K562 (cell line): ENCODE results near the gene ITPA. TPM values are rescaled to one million over a fixed set of nuclear protein-coding genes. Genes with fewer than 3 reads are reported as not detected.

Experiments used
- ATF7 ChIP-seq: fragments of 450-650 bp; IDR thresholded peaks from 2 replicates; pipeline ENCODE4 v1.7.1; 2014; ENCODE audit warnings: mild to moderate bottlenecking, moderate library complexity
- BRCA1 ChIP-seq, 2 experiments: fragments of 450-650 bp in 1 of 2; sonication (generic) in 1 of 2; formaldehyde crosslinking in 1 of 2; IDR thresholded peaks; 2 replicates each; pipeline versions ENCODE4 v1.5.0 to v1.6.1; 2017 to 2020; ENCODE audit warnings: mild to moderate bottlenecking in 1 of 2, missing genetic modification reagents in 1 of 2
- CBX8 ChIP-seq: fragments of 200-600 bp; sonication (generic); IDR thresholded peaks from 2 replicates; pipeline ENCODE4 v1.6.1; 2012; ENCODE audit warnings: borderline replicate concordance, mixed run types, low read depth, mild to moderate bottlenecking, moderate library complexity, mixed read lengths, low read length, control low read depth, inconsistent platforms; ENCODE audit not compliant: poor library complexity, severe bottlenecking; ENCODE audit errors: extremely low read depth
- ESRRA ChIP-seq: fragments of 450-650 bp; IDR thresholded peaks from 2 replicates; pipeline ENCODE4 v1.6.1; 2014; ENCODE audit warnings: low read depth, mild to moderate bottlenecking, moderate library complexity, borderline replicate concordance
- HNRNPL ChIP-seq: fragments of 200-400 bp; formaldehyde crosslinking; IDR thresholded peaks from 2 replicates; pipeline ENCODE4 v1.6.1; 2017; ENCODE audit warnings: low read depth, mild to moderate bottlenecking, low read length
- PYGO2 ChIP-seq: fragments of 450-650 bp; IDR thresholded peaks from 2 replicates; pipeline ENCODE4 v1.6.1; 2016; ENCODE audit warnings: mild to moderate bottlenecking, missing genetic modification characterization, moderate library complexity, missing compliant biosample characterization
- RFX5 ChIP-seq: IDR thresholded peaks from 2 replicates; pipeline ENCODE4 v1.6.1; 2011; ENCODE audit warnings: low read depth, mild to moderate bottlenecking, improper control_type of control experiment, low read length
- SP1 ChIP-seq: sonication (generic); formaldehyde crosslinking; IDR thresholded peaks from 2 replicates; pipeline ENCODE4 v1.8.1; 2022; ENCODE audit warnings: mild to moderate bottlenecking, missing genetic modification reagents
- SREBF2 ChIP-seq: sonication (generic); formaldehyde crosslinking; IDR thresholded peaks from 2 replicates; pipeline ENCODE4 v1.4.0; 2020; ENCODE audit warnings: mild to moderate bottlenecking, missing genetic modification reagents
- ZNF239 ChIP-seq: fragments of 250-450 bp; sonication (Bioruptor Pico); IDR thresholded peaks from 2 replicates; pipeline ENCODE4 v1.4.0; 2020; ENCODE audit warnings: mild to moderate bottlenecking
- ZNF324 ChIP-seq: fragments of 250-450 bp; sonication (Bioruptor Pico); IDR thresholded peaks from 2 replicates; pipeline ENCODE4 v1.4.0; 2020; ENCODE audit warnings: mild to moderate bottlenecking
- polyA plus RNA-seq, 8 experiments: library from polyadenylated mRNA; depleted of rRNA in 4 of 8; stranded (reverse) in 5 of 8; unstranded in 3 of 8; fragments of >200 nt; fragmentation: Nextera tagmentation in 2 of 8; fragmentation: Illumina TruSeq in 1 of 8; extraction: Ambion mirVana in 2 of 8; extraction: Trizol in 1 of 8; gene quantifications; 2 replicates each; pipeline versions ENCODE4 v1.2.1 to v1.2.3, GENCODE V29; 2011 to 2014; ENCODE audit warnings: inconsistent platforms in 1 of 8, missing spikeins in 1 of 8
- total RNA-seq, 7 experiments: library from RNA; depleted of rRNA in 6 of 7; stranded (reverse); fragments of >200 nt in 6 of 7; fragmentation: Illumina TruSeq in 2 of 7; extraction: Trizol in 2 of 7; gene quantifications; 2 replicates each; pipeline versions ENCODE4 v1.2.1 to v1.2.3, GENCODE V29; 2011 to 2021; ENCODE audit warnings: low replicate concordance in 1 of 7
- TF ChIP-seq, protein P1 (sequence below): fragments of 450-650 bp; IDR thresholded peaks from 2 replicates; pipeline ENCODE4 v1.6.1; 2016; ENCODE audit warnings: mild to moderate bottlenecking
- TF ChIP-seq, protein P2 (sequence below): fragments of 450-650 bp; IDR thresholded peaks from 2 replicates; pipeline ENCODE4 v1.6.1; 2016; ENCODE audit warnings: borderline replicate concordance
- TF ChIP-seq, protein P3 (sequence below): fragments of 450-650 bp; conservative IDR thresholded peaks from 2 replicates; pipeline ENCODE4 v1.6.1; 2016; ENCODE audit warnings: missing genetic modification characterization, low read depth, mild to moderate bottlenecking, control low read depth, missing compliant biosample characterization
- TF ChIP-seq, protein P4 (sequence below), 2 experiments: fragments of 450-650 bp in 1 of 2; sonication (generic) in 1 of 2; formaldehyde crosslinking in 1 of 2; IDR thresholded peaks in 1 of 2; conservative IDR thresholded peaks in 1 of 2; 2 replicates each; pipeline versions ENCODE4 v1.6.1 to v1.8.1; 2016 to 2023; ENCODE audit warnings: mild to moderate bottlenecking in 2 of 2, moderate library complexity in 2 of 2, inconsistent platforms in 1 of 2, missing genetic modification reagents in 1 of 2
- TF ChIP-seq, protein P5 (sequence below): fragments of 450-650 bp; formaldehyde crosslinking; IDR thresholded peaks from 2 replicates; pipeline ENCODE4 v1.4.0; 2020; ENCODE audit warnings: mild to moderate bottlenecking, mixed read lengths
- TF ChIP-seq, protein P6 (sequence below): fragments of 250-450 bp; sonication (Bioruptor Pico); IDR thresholded peaks from 2 replicates; pipeline ENCODE4 v1.8.0; 2022; ENCODE audit warnings: moderate library complexity, mild to moderate bottlenecking, inconsistent platforms

ITPA gene
- total and polyA plus RNA-seq, 9 of the 15 experiments (the other 6 are each of a cell fraction or from before 2014, with no cell fraction given): 5.0 to 79.7 (median 36.7) TPM

DNA sequence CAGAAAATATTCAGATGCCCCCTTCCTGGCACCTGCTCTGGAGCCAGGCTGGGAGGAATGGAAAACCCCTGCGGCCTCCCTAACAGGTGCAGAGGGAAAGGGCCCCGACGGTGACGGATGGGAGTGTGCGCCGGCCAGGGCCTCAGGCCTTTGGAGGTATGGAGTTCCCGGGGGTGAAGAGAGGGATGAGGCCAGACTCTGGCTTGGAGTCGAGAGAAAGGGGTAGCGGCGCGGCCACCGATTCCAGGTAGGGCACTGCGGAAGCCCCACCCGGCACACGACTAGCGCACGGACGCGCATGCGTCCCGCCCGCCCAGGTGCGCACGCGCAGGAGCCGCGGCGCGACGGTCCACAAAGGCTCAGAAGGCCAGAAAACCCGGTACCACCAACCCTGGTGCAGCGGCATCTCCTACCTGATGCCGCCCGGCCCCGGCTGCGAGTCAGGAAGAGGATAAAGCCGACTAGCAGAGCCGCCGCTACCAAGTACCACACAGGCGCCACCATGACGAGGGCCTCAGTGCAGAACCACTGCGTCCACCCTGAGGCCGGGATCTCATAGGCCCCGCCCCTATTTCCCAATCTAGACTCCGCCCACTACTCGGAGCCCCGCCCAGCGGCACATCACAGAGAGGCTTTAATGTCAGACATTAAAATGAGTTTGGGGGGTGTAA is 5.0 kb upstream of the ITPA start, which contains the start of gene DDRGK1 (continued):
- TF ChIP-seq, protein P1, sequence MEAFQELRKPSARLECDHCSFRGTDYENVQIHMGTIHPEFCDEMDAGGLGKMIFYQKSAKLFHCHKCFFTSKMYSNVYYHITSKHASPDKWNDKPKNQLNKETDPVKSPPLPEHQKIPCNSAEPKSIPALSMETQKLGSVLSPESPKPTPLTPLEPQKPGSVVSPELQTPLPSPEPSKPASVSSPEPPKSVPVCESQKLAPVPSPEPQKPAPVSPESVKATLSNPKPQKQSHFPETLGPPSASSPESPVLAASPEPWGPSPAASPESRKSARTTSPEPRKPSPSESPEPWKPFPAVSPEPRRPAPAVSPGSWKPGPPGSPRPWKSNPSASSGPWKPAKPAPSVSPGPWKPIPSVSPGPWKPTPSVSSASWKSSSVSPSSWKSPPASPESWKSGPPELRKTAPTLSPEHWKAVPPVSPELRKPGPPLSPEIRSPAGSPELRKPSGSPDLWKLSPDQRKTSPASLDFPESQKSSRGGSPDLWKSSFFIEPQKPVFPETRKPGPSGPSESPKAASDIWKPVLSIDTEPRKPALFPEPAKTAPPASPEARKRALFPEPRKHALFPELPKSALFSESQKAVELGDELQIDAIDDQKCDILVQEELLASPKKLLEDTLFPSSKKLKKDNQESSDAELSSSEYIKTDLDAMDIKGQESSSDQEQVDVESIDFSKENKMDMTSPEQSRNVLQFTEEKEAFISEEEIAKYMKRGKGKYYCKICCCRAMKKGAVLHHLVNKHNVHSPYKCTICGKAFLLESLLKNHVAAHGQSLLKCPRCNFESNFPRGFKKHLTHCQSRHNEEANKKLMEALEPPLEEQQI: no peak
- TF ChIP-seq HNRNPL (no peak), ESRRA (no peak), ATF7 (peak; percentile 53; the same call in 1 of the 2 replicates), ZNF239 (CRISPR knock-in tag) (no peak), BRCA1 (IDR thresholded peaks at IDR 0.05) (no peak), BRCA1 (CRISPR knock-in tag; IDR thresholded peaks at IDR 0.05) (no peak), ZNF324 (no peak), RFX5 (no peak), PYGO2 (no peak), SREBF2 (CRISPR knock-in tag) (no peak), CBX8 (no peak), SP1 (CRISPR knock-in tag) (peak; percentile 94)
- TF ChIP-seq, protein P2, sequence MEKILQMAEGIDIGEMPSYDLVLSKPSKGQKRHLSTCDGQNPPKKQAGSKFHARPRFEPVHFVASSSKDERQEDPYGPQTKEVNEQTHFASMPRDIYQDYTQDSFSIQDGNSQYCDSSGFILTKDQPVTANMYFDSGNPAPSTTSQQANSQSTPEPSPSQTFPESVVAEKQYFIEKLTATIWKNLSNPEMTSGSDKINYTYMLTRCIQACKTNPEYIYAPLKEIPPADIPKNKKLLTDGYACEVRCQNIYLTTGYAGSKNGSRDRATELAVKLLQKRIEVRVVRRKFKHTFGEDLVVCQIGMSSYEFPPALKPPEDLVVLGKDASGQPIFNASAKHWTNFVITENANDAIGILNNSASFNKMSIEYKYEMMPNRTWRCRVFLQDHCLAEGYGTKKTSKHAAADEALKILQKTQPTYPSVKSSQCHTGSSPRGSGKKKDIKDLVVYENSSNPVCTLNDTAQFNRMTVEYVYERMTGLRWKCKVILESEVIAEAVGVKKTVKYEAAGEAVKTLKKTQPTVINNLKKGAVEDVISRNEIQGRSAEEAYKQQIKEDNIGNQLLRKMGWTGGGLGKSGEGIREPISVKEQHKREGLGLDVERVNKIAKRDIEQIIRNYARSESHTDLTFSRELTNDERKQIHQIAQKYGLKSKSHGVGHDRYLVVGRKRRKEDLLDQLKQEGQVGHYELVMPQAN: no peak
- TF ChIP-seq, protein P3, sequence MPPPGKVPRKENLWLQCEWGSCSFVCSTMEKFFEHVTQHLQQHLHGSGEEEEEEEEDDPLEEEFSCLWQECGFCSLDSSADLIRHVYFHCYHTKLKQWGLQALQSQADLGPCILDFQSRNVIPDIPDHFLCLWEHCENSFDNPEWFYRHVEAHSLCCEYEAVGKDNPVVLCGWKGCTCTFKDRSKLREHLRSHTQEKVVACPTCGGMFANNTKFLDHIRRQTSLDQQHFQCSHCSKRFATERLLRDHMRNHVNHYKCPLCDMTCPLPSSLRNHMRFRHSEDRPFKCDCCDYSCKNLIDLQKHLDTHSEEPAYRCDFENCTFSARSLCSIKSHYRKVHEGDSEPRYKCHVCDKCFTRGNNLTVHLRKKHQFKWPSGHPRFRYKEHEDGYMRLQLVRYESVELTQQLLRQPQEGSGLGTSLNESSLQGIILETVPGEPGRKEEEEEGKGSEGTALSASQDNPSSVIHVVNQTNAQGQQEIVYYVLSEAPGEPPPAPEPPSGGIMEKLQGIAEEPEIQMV: no peak
- TF ChIP-seq, protein P4, sequence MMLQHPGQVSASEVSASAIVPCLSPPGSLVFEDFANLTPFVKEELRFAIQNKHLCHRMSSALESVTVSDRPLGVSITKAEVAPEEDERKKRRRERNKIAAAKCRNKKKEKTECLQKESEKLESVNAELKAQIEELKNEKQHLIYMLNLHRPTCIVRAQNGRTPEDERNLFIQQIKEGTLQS (IDR thresholded peaks at IDR 0.05): no peak
- TF ChIP-seq, protein P4 (CRISPR knock-in tag; conservative IDR thresholded peaks at IDR 0.05): no peak
- TF ChIP-seq, protein P5, sequence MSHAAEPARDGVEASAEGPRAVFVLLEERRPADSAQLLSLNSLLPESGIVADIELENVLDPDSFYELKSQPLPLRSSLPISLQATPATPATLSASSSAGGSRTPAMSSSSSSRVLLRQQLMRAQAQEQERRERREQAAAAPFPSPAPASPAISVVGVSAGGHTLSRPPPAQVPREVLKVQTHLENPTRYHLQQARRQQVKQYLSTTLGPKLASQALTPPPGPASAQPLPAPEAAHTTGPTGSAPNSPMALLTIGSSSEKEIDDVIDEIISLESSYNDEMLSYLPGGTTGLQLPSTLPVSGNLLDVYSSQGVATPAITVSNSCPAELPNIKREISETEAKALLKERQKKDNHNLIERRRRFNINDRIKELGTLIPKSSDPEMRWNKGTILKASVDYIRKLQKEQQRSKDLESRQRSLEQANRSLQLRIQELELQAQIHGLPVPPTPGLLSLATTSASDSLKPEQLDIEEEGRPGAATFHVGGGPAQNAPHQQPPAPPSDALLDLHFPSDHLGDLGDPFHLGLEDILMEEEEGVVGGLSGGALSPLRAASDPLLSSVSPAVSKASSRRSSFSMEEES: no peak
- TF ChIP-seq, protein P6, sequence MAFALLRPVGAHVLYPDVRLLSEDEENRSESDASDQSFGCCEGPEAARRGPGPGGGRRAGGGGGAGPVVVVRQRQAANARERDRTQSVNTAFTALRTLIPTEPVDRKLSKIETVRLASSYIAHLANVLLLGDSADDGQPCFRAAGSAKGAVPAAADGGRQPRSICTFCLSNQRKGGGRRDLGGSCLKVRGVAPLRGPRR: no peak
